HL-60 (cell line): Measurements from ENCODE around the gene RIPK3.

Experiments
- DNase-seq, 2 experiments: peaks; one replicate each; pipeline ENCODE4 v3.0.0-alpha.2; 2010 to 2020; ENCODE audit warnings: low read depth in 1 of 2, low spot score in 1 of 2
- H3K27ac ChIP-seq: fragments of 250-450 bp; sonication (Bioruptor Pico); replicated peaks from 2 replicates; pipeline ENCODE4 v1.5.1; 2020; ENCODE audit warnings: mild to moderate bottlenecking, moderate library complexity
- H3K27me3 ChIP-seq: fragments of 250-450 bp; sonication (Bioruptor Pico); 2 replicates; pipeline ENCODE4 v1.5.1; 2021; ENCODE audit warnings: mild to moderate bottlenecking, moderate library complexity; ENCODE audit not compliant: insufficient read depth, poor library complexity, severe bottlenecking
- H3K4me3 ChIP-seq: replicated peaks from 2 replicates; pipeline ENCODE4 v1.5.1; 2011; ENCODE audit warnings: mild to moderate bottlenecking, control low read depth, low read length; ENCODE audit not compliant: insufficient read depth
- CTCF ChIP-seq: IDR thresholded peaks from one replicate; pipeline ENCODE4 v1.5.1; 2011; ENCODE audit warnings: low read length, control low read depth, inconsistent platforms; ENCODE audit not compliant: insufficient read depth
- GABPA ChIP-seq: IDR thresholded peaks from 2 replicates; pipeline ENCODE4 v1.6.1; 2012; ENCODE audit warnings: low read depth
- POLR2AphosphoS5 ChIP-seq: IDR thresholded peaks from 2 replicates; pipeline ENCODE4 v1.6.1; 2012; ENCODE audit warnings: low read depth
- REST ChIP-seq: IDR thresholded peaks from 2 replicates; pipeline ENCODE4 v1.6.1; 2012; ENCODE audit warnings: low read depth; ENCODE audit not compliant: insufficient replicate concordance
- SPI1 ChIP-seq: IDR thresholded peaks from 2 replicates; pipeline ENCODE4 v1.6.1; 2012; ENCODE audit warnings: low read depth, mild to moderate bottlenecking, borderline replicate concordance

Gene RIPK3

GRCh38 chr14:24337144-24337823 lies 2.5 kb downstream of the RIPK3 start:
- H3K27me3 ChIP-seq: peaks cover 10% of the 10 kb centered on the region
- DNase-seq: no peak
- no peak overlapping the region for H3K27ac ChIP-seq
- TF ChIP-seq CTCF (no peak), REST (no peak), SPI1 (no peak), POLR2AphosphoS5 (no peak), GABPA (no peak)
- H3K4me3 ChIP-seq: no peak overlapping the region

- TF ChIP-seq SPI1 (no peak; the same call in 1 of the 2 replicates), REST (no peak), POLR2AphosphoS5 (no peak)
- H3K27ac ChIP-seq: no peak overlapping the region
- no peak overlapping the region for H3K4me3 ChIP-seq
- DNase-seq: peak in 1 of 2 experiments; percentile 42
- H3K27me3 ChIP-seq: peaks cover 10% of the 10 kb centered on the region
These were observed 4.2 kb downstream of the RIPK3 start for GRCh38 chr14:24335461-24336171.

GRCh38 chr14:24334431-24335291 lies 5.1 kb downstream of the RIPK3 start, which contains the start of gene ADCY4:
TSS of gene ADCY4 (minus strand) at chr14:24335071. CDS start at chr14:24334652, 419 bp downstream.
- Histone ChIP-seq H3K4me3 (peak within 1 kb of the TSS; percentile 15), H3K27ac (no peak within 1 kb of the TSS), H3K27me3 (peaks cover 10% of the 10 kb centered on the region)
- DNase-seq: peak in 1 of 2 experiments; percentile 2
- TF ChIP-seq SPI1 (no peak), POLR2AphosphoS5 (no peak), CTCF (no peak)
